ENCODE results near the gene UGT1A3. TPM values are rescaled to one million over a fixed set of nuclear protein-coding genes. Genes with fewer than 3 reads are reported as not detected.

UGT1A3 gene
- total and polyA plus RNA-seq, 2 donors (not counting 1 experiment from before 2014, with no cell fraction given): not detected

DNA sequence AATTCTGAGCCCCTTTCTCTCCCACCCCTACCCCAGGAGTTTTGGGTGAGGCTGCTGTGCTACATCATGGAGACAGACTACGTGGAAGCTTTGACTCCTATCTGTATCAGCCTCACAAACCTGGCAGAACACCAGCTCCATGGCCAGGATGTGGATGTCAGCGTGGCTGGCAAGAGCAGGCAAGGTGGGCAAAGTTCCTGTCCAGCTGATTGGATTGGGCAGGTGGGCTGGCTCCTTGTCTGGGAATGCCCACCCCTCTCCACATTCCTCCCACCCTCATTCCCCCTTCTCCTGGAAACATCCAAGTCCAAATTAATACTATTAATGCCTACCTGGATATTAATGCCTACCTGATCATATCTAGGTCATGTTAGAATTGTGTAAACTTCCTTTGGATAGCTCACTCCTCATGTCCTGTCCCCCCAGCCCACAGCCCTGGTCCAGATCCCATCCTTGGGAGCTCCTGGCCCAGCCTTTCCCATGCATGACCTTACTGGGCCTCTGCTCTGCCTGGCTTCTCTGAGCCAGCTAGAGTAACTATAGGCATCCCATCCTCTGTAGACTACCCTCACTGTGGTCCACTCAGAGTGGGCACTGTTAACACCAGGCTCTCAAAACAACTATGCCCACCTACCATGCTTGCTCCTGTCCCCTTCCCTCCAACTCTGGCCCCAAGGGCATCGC lies 73.4 kb downstream of the UGT1A3 start:
- WGBS (ENCODE audit: insufficient coverage): 33% methylated on average over 1 of the region's 3 CpGs
- H3K36me3 ChIP-seq (replicated peaks in 1 of 2; ENCODE audit: control extremely low read depth in 1 of 2, control insufficient read depth in 1 of 2, extremely low read depth in 1 of 2, insufficient read depth in 2 of 2, low read length in 1 of 2): no peaks in the 10 kb centered on the region
- H3K4me1 Mint-ChIP-seq: no peaks in the 10 kb centered on the region
- no peaks in the 10 kb centered on the region for H3K4me1 ChIP-seq (ENCODE audit: control insufficient read depth in 2 of 2, insufficient read depth in 2 of 2, low read length in 2 of 2)
- H3K9ac ChIP-seq (ENCODE audit: low read length): no peak overlapping the region
- H3K9me3 ChIP-seq (ENCODE audit: control extremely low read depth in 1 of 3, control insufficient read depth in 2 of 3, insufficient read depth in 1 of 3, low read length in 2 of 3): no peaks in the 10 kb centered on the region
- ChIA-PET POLR2A (no interaction called here), CTCF (no interaction called here)
- ATAC-seq (ENCODE audit: low read depth) (no peak), DNase-seq (no peak)
- TF ChIP-seq, protein P1, sequence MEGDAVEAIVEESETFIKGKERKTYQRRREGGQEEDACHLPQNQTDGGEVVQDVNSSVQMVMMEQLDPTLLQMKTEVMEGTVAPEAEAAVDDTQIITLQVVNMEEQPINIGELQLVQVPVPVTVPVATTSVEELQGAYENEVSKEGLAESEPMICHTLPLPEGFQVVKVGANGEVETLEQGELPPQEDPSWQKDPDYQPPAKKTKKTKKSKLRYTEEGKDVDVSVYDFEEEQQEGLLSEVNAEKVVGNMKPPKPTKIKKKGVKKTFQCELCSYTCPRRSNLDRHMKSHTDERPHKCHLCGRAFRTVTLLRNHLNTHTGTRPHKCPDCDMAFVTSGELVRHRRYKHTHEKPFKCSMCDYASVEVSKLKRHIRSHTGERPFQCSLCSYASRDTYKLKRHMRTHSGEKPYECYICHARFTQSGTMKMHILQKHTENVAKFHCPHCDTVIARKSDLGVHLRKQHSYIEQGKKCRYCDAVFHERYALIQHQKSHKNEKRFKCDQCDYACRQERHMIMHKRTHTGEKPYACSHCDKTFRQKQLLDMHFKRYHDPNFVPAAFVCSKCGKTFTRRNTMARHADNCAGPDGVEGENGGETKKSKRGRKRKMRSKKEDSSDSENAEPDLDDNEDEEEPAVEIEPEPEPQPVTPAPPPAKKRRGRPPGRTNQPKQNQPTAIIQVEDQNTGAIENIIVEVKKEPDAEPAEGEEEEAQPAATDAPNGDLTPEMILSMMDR (IDR thresholded peaks at IDR 0.05): no peak
- TF ChIP-seq EZH2 (IDR thresholded peaks at IDR 0.05; ENCODE audit: borderline replicate concordance, insufficient read depth, low read depth, low read length, poor library complexity, severe bottlenecking): no peak
- no peak overlapping the region for H3K4me3 Mint-ChIP-seq
- H3K9me3 Mint-ChIP-seq (ENCODE audit: insufficient read depth): no peaks in the 10 kb centered on the region
- H3K27ac Mint-ChIP-seq: no peak overlapping the region
- intact Hi-C loops (cut with micrococcal nuclease): no loop called here
- no peaks in the 10 kb centered on the region for H4K20me1 ChIP-seq (ENCODE audit: control insufficient read depth, insufficient read depth, low read length, poor library complexity, severe bottlenecking)
- no peak overlapping the region for H3K27ac ChIP-seq (ENCODE audit: low read length in 2 of 2)
- H2AFZ ChIP-seq (ENCODE audit: insufficient read depth, low read depth, low read length, poor library complexity, severe bottlenecking): no peak overlapping the region
- no peak overlapping the region for H3K4me3 ChIP-seq (ENCODE audit: control extremely low read depth in 1 of 5, extremely low read depth in 1 of 5, insufficient read depth in 1 of 5, low read depth in 2 of 5, low read length in 4 of 5)
- H3K27me3 Mint-ChIP-seq: peaks cover 17% of the 10 kb centered on the region
- H3K4me2 ChIP-seq (replicated peaks; ENCODE audit: low read depth, low read length, poor library complexity, severe bottlenecking): no peak overlapping the region
- H3K79me2 ChIP-seq (ENCODE audit: control insufficient read depth, insufficient read depth, low read length): no peaks in the 10 kb centered on the region
- H3K27me3 ChIP-seq (replicated peaks in 1 of 4; ENCODE audit: control extremely low read depth in 1 of 4, control insufficient read depth in 3 of 4, insufficient read depth in 4 of 4, low read length in 3 of 4): peaks cover 0 to 6% (median 0%) of the 10 kb centered on the region in 4 experiments

DNA sequence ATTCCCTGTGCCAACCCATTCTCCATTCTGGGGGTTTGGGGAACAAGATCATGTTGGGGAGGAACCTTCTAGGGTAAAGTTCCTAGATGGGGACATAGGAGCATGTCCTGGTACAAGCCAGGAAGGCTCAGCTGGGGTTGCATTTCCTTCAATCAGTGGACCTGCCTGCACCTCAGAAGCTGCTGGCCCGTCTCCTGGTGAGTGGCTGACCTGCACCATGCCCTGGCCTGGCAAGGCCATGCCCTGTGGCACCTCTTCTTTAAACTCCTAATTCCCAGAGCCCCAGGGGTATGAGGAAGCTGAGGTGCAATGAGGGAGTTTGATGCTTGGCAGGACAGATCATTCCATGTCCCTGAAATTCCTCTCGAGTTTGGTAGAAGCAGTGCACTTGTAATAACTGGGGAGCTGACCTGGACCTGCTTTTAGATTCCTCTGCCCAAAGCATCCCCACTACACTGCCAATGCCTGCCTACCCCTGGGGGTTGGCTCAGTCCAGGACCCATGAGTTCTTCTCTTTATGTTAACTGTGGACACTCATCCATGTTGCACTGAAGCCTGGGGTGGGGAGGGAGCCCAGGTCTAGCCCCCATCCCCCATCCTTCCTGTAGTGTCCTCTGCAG lies 74.6 kb downstream of the UGT1A3 start:
- Histone ChIP-seq H3K9me3 (ENCODE audit: control extremely low read depth in 1 of 3, control insufficient read depth in 2 of 3, insufficient read depth in 1 of 3, low read length in 2 of 3) (no peaks in the 10 kb centered on the region), H3K4me2 (replicated peaks; ENCODE audit: low read depth, low read length, poor library complexity, severe bottlenecking) (no peak overlapping the region), H3K9ac (ENCODE audit: low read length) (no peak overlapping the region), H3K79me2 (ENCODE audit: control insufficient read depth, insufficient read depth, low read length) (no peaks in the 10 kb centered on the region), H3K36me3 (replicated peaks in 1 of 2; ENCODE audit: control extremely low read depth in 1 of 2, control insufficient read depth in 1 of 2, extremely low read depth in 1 of 2, insufficient read depth in 2 of 2, low read length in 1 of 2) (no peaks in the 10 kb centered on the region), H3K4me1 (ENCODE audit: control insufficient read depth in 2 of 2, insufficient read depth in 2 of 2, low read length in 2 of 2) (no peaks in the 10 kb centered on the region), H2AFZ (ENCODE audit: insufficient read depth, low read depth, low read length, poor library complexity, severe bottlenecking) (no peak overlapping the region), H3K27me3 (replicated peaks in 1 of 4; ENCODE audit: control extremely low read depth in 1 of 4, control insufficient read depth in 3 of 4, insufficient read depth in 4 of 4, low read length in 3 of 4) (peaks cover 0 to 10% (median 0%) of the 10 kb centered on the region in 4 experiments), H3K4me3 (ENCODE audit: control extremely low read depth in 1 of 5, extremely low read depth in 1 of 5, insufficient read depth in 1 of 5, low read depth in 2 of 5, low read length in 4 of 5) (no peak overlapping the region), H3K27ac (ENCODE audit: low read length in 2 of 2) (no peak overlapping the region), H4K20me1 (ENCODE audit: control insufficient read depth, insufficient read depth, low read length, poor library complexity, severe bottlenecking) (no peaks in the 10 kb centered on the region)
- ChIA-PET CTCF (no interaction called here), POLR2A (no interaction called here)
- Mint-ChIP-seq H3K9me3 (ENCODE audit: insufficient read depth) (no peaks in the 10 kb centered on the region), H3K4me1 (no peaks in the 10 kb centered on the region), H3K4me3 (no peak overlapping the region), H3K27me3 (peaks cover 17% of the 10 kb centered on the region), H3K27ac (no peak overlapping the region)
- ATAC-seq (ENCODE audit: low read depth) (no peak), DNase-seq (no peak)
- intact Hi-C loops (cut with micrococcal nuclease): no loop called here
- no peak for TF ChIP-seq EZH2 (IDR thresholded peaks at IDR 0.05; ENCODE audit: borderline replicate concordance, insufficient read depth, low read depth, low read length, poor library complexity, severe bottlenecking)
- TF ChIP-seq, protein P1 (IDR thresholded peaks at IDR 0.05): no peak
- WGBS (ENCODE audit: insufficient coverage): 88% methylated on average over 1 of the region's 2 CpGs

Data from B cell (primary cell).